SK-N-SH (cell line): ENCODE measurements around the gene CHEK1. TPM values are rescaled to one million over a fixed set of nuclear protein-coding genes. Genes with fewer than 3 reads are reported as not detected.
A peak's percentile ranks its signal among the peaks of the same experiment; 100 is the strongest.

Experiments
- CTCF ChIA-PET: fragments of 300-600, 350-600 bp; formaldehyde crosslinking; extraction: SDS; loops from one replicate; lab custom pipeline; 2021; lab: Yijun Ruan, JAX
- POLR2A ChIA-PET: fragments of 350-600 bp; sonication (Branson Sonifier 250); formaldehyde crosslinking; extraction: SDS; loops from one replicate; lab custom pipeline; 2020; ENCODE audit warnings: antibody characterized with exemption, inconsistent platforms; lab: Yijun Ruan, JAX
- DNase-seq: peaks from one replicate; pipeline ENCODE4 v3.0.0; 2012
- H2AFZ ChIP-seq: fragments of 200-600 bp; sonication (generic); 2 replicates; pipeline ENCODE4 v1.8.1; 2016; ENCODE audit warnings: antibody characterized with exemption, mild to moderate bottlenecking, low read depth
- H3F3A ChIP-seq: fragments of 200-600 bp; sonication (generic); replicated peaks from 2 replicates; pipeline ENCODE3; 2016; ENCODE audit warnings: antibody characterized with exemption, mild to moderate bottlenecking; ENCODE audit not compliant: insufficient read depth
- H3K27ac ChIP-seq, 2 experiments: fragments of 200-500 bp in 1 of 2; fragments of 200-600 bp in 1 of 2; sonication (Bioruptor generic) in 1 of 2; sonication (generic), shearing (Covaris generic) in 1 of 2; 2 replicates each; pipeline versions ENCODE4 v1.5.1 to v1.6.1; 2014 to 2016; ENCODE audit warnings: low read depth in 2 of 2, inconsistent platforms in 1 of 2, low read length in 1 of 2, mild to moderate bottlenecking in 1 of 2, mixed read lengths in 1 of 2
- H3K27me3 ChIP-seq: fragments of 200-600 bp; sonication (generic), shearing (Covaris generic); 2 replicates; pipeline ENCODE4 v1.6.1; 2016; ENCODE audit warnings: mixed run types; ENCODE audit not compliant: insufficient read depth
- H3K36me3 ChIP-seq, 2 experiments: fragments of 200-500 bp in 1 of 2; fragments of 200-600 bp in 1 of 2; sonication (Bioruptor generic) in 1 of 2; sonication (generic) in 1 of 2; replicated peaks in 1 of 2; 2 replicates each; pipeline versions ENCODE3 to v1.5.1; 2014 to 2016; ENCODE audit warnings: low read length in 1 of 2, mild to moderate bottlenecking in 1 of 2; ENCODE audit not compliant: insufficient read depth in 2 of 2, control insufficient read depth in 1 of 2
- H3K4me1 ChIP-seq, 2 experiments: fragments of 200-500 bp in 1 of 2; fragments of 200-600 bp in 1 of 2; sonication (Bioruptor generic) in 1 of 2; sonication (generic), shearing (Covaris generic) in 1 of 2; 2 replicates each; pipeline versions ENCODE4 v1.5.1 to v1.6.1; 2014 to 2016; ENCODE audit warnings: low read depth in 1 of 2, low read length in 1 of 2, mixed run types in 1 of 2; ENCODE audit not compliant: insufficient read depth in 2 of 2, control insufficient read depth in 1 of 2
- H3K4me2 ChIP-seq: fragments of 200-600 bp; sonication (generic), shearing (Covaris generic); 2 replicates; pipeline ENCODE4 v1.6.1; 2017; ENCODE audit warnings: mixed run types
- H3K4me3 ChIP-seq, 2 experiments: fragments of 200-500 bp in 1 of 2; fragments of 200-600 bp in 1 of 2; sonication (Bioruptor generic) in 1 of 2; sonication (generic), shearing (Covaris generic) in 1 of 2; 2 replicates each; pipeline versions ENCODE4 v1.5.1 to v1.8.1; 2014 to 2016; ENCODE audit warnings: low read depth in 2 of 2, inconsistent platforms in 1 of 2, low read length in 1 of 2, mild to moderate bottlenecking in 1 of 2, mixed read lengths in 1 of 2, moderate library complexity in 1 of 2
- H3K79me2 ChIP-seq: fragments of 200-600 bp; sonication (generic); 2 replicates; pipeline ENCODE4 v1.8.1; 2017; ENCODE audit warnings: mild to moderate bottlenecking; ENCODE audit not compliant: insufficient read depth
- H3K9ac ChIP-seq: fragments of 200-600 bp; sonication (generic); 2 replicates; pipeline ENCODE4 v1.6.1; 2017; ENCODE audit warnings: mixed run types
- H3K9me2 ChIP-seq: fragments of 200-600 bp; sonication (generic); 2 replicates; pipeline ENCODE4 v1.6.1; 2017; ENCODE audit warnings: mixed run types
- H3K9me3 ChIP-seq: fragments of 200-600 bp; sonication (generic); 2 replicates; pipeline ENCODE4 v1.6.1; 2017; ENCODE audit warnings: mixed run types, mild to moderate bottlenecking, moderate library complexity
- H4K20me1 ChIP-seq: fragments of 200-600 bp; sonication (generic); 2 replicates; pipeline ENCODE4 v1.6.1; 2017; ENCODE audit warnings: mild to moderate bottlenecking, mixed run types; ENCODE audit not compliant: insufficient read depth
- CTCF ChIP-seq: fragments of 200-600 bp; sonication (generic); IDR thresholded peaks from 2 replicates; pipeline ENCODE4 v1.6.1; 2017; ENCODE audit warnings: antibody characterized with exemption, mild to moderate bottlenecking, moderate library complexity
- ELF1 ChIP-seq: IDR thresholded peaks from 2 replicates; pipeline ENCODE4 v1.4.0; 2012
- EZH2phosphoT487 ChIP-seq: fragments of 200-600 bp; sonication (generic); IDR thresholded peaks from 2 replicates; pipeline ENCODE4 v1.6.1; 2017; ENCODE audit warnings: low read depth, mixed run types, mild to moderate bottlenecking, antibody characterized with exemption, moderate library complexity, borderline replicate concordance
- FOXM1 ChIP-seq: IDR thresholded peaks from 2 replicates; pipeline ENCODE4 v1.4.0; 2012; ENCODE audit warnings: low read depth, mild to moderate bottlenecking
- GATA2 ChIP-seq: sonication (generic); formaldehyde crosslinking; IDR thresholded peaks from 2 replicates; pipeline ENCODE4 v1.5.0; 2020; ENCODE audit warnings: mild to moderate bottlenecking, missing genetic modification reagents
- JUND ChIP-seq: IDR thresholded peaks from 2 replicates; pipeline ENCODE4 v1.4.0; 2012
- MEF2A ChIP-seq: IDR thresholded peaks from 2 replicates; pipeline ENCODE4 v1.4.0; 2012; ENCODE audit warnings: low read depth, borderline replicate concordance
- NRF1 ChIP-seq: IDR thresholded peaks from 2 replicates; pipeline ENCODE4 v1.6.1; 2012; ENCODE audit warnings: low read depth, mild to moderate bottlenecking, low read length
- RCOR1 ChIP-seq: fragments of 150-350 bp; IDR thresholded peaks from 2 replicates; pipeline ENCODE4 v1.6.1; 2017; ENCODE audit warnings: antibody characterized with exemption, low read length
- RFX5 ChIP-seq: IDR thresholded peaks from 2 replicates; pipeline ENCODE4 v1.6.1; 2012; ENCODE audit warnings: mild to moderate bottlenecking, improper control_type of control experiment, low read length
- RXRA ChIP-seq: IDR thresholded peaks from 2 replicates; pipeline ENCODE4 v1.4.0; 2012; ENCODE audit warnings: low read depth, mild to moderate bottlenecking, borderline replicate concordance
- SIN3A ChIP-seq: IDR thresholded peaks from 2 replicates; pipeline ENCODE4 v1.6.1; 2012; ENCODE audit warnings: low read depth, mild to moderate bottlenecking, low read length, moderate library complexity, borderline replicate concordance
- SMC3 ChIP-seq: IDR thresholded peaks from 2 replicates; pipeline ENCODE4 v1.6.1; 2012; ENCODE audit warnings: low read depth, low read length, improper control_type of control experiment
- TEAD4 ChIP-seq: IDR thresholded peaks from 2 replicates; pipeline ENCODE4 v1.4.0; 2012; ENCODE audit warnings: mild to moderate bottlenecking, borderline replicate concordance; ENCODE audit not compliant: insufficient read depth
- ZBTB33 ChIP-seq: IDR thresholded peaks from 2 replicates; pipeline ENCODE4 v1.4.0; 2012; ENCODE audit warnings: low read depth, borderline replicate concordance
- WGBS: methylation state at CpG from one replicate; pipeline ENCODE4 v1.1.6; 2017; ENCODE audit warnings: low lambda C conversion rate; 5-methylcytosine and 5-hydroxymethylcytosine counted together
- polyA plus RNA-seq, 3 experiments: library from polyadenylated mRNA; depleted of rRNA; stranded (reverse); fragments of >200 nt; gene quantifications; 2 replicates each; pipeline ENCODE4 v1.2.3, GENCODE V29; 2012

Gene CHEK1
- polyA plus RNA-seq, 1 of the 3 experiments (the other 2 are of a cell fraction) = 12.1 TPM

- CTCF ChIA-PET = interaction anchor here (0.8 to 1.4 kb wide), 5 partner anchors 11 to 202 kb away, joined by 3 to 4 read pairs (median 3); no protein-coding TSS in a partner anchor
- Histone ChIP-seq H3K4me3 (no peak overlapping the region), H3K4me1 (no peaks in the 10 kb centered on the region), H3K4me2 (no peak overlapping the region), H3K79me2 (no peaks in the 10 kb centered on the region), H3K36me3 (peaks cover 5 to 15% of the 10 kb centered on the region in 2 experiments), H3K9me2 (no peaks in the 10 kb centered on the region), H3K9me3 (no peaks in the 10 kb centered on the region), H3K9ac (no peak overlapping the region), H4K20me1 (no peaks in the 10 kb centered on the region), H2AFZ (no peak overlapping the region), H3K27me3 (no peaks in the 10 kb centered on the region), H3F3A (no peaks in the 10 kb centered on the region), H3K27ac (no peak overlapping the region)
- TF ChIP-seq CTCF = peak; percentile 48
- no peak for TF ChIP-seq SMC3
- DNase-seq = no peak
- WGBS = 95% methylated on average over 4 of the region's 4 CpGs
- POLR2A ChIA-PET = no interaction called here
Measured at GRCh38 chr11:125679397-125679796, 54.4 kb downstream of the CHEK1 start.

- Histone ChIP-seq H4K20me1 (no peaks in the 10 kb centered on the region), H3K4me1 (no peaks in the 10 kb centered on the region), H3K36me3 (peaks cover 5 to 15% of the 10 kb centered on the region in 2 experiments), H3K9me3 (no peaks in the 10 kb centered on the region), H3K27me3 (no peaks in the 10 kb centered on the region), H3K4me3 (no peak overlapping the region), H3K9ac (no peak overlapping the region), H3K27ac (no peak overlapping the region), H3F3A (no peaks in the 10 kb centered on the region), H3K9me2 (no peaks in the 10 kb centered on the region), H3K79me2 (no peaks in the 10 kb centered on the region), H3K4me2 (no peak overlapping the region), H2AFZ (no peak overlapping the region)
- DNase-seq = no peak
- POLR2A ChIA-PET = no interaction called here
- TF ChIP-seq TEAD4 (no peak), JUND (no peak), MEF2A (no peak)
- CTCF ChIA-PET = interaction anchor here (0.8 to 1.4 kb wide), 4 partner anchors 11 to 202 kb away, joined by 3 read pairs; no protein-coding TSS in a partner anchor
- 80% methylated on average over 2 of the region's 2 CpGs for WGBS
Measured at GRCh38 chr11:125679837-125680236, 54.9 kb downstream of the CHEK1 start.

- Histone ChIP-seq H3K79me2 (no peaks in the 10 kb centered on the region), H3K9me3 (no peaks in the 10 kb centered on the region), H4K20me1 (no peaks in the 10 kb centered on the region), H3K36me3 (peaks cover 5 to 15% of the 10 kb centered on the region in 2 experiments), H3K9ac (no peak within 1 kb of the TSS), H3K4me3 (no peak within 1 kb of the TSS), H3K4me1 (no peaks in the 10 kb centered on the region), H3K4me2 (no peak within 1 kb of the TSS), H3F3A (no peaks in the 10 kb centered on the region), H3K27ac (no peak within 1 kb of the TSS), H2AFZ (no peak within 1 kb of the TSS), H3K9me2 (no peaks in the 10 kb centered on the region), H3K27me3 (no peaks in the 10 kb centered on the region)
- TF ChIP-seq ELF1 (no peak), SMC3 (no peak), SIN3A (no peak), FOXM1 (no peak), EZH2phosphoT487 (no peak), RXRA (no peak), ZBTB33 (no peak), RCOR1 (no peak), RFX5 (no peak), GATA2 (CRISPR knock-in tag) (no peak), NRF1 (no peak), JUND (no peak)
- WGBS = 100% methylated on average over 1 of the region's 1 CpG
- CTCF ChIA-PET = no interaction called here
- POLR2A ChIA-PET = no interaction called here
- DNase-seq = no peak
Measured at GRCh38 chr11:125680747-125681146, 55.8 kb downstream of the CHEK1 start, which contains the start of gene ACRV1. Gene ACRV1, minus strand, starts transcription at chr11:125680847. Its CDS starts 67 bp downstream, at chr11:125680780.
